Heart right ventricle (tissue), 16 donors: Measurements from ENCODE around the gene SPON1. TPM values are rescaled to one million over a fixed set of nuclear protein-coding genes. Genes with fewer than 3 reads are reported as not detected.

Source experiments
- ATAC-seq, 8 donors: fragments of 200-7000 bp; cut with Tn5 transposase; one replicate each; pipeline ENCODE4 v1.9.1; 2020; ENCODE audit warnings: mild to moderate bottlenecking in 8 of 8, moderate library complexity in 8 of 8, moderate number of reproducible peaks in 1 of 8
- DNase-seq, 2 donors: peaks; one replicate each; pipeline ENCODE4 v3.0.0-alpha.2; 2020
- H3K27ac ChIP-seq, 10 donors: fragments of 200-600 bp; sonication (generic) in 2 of 10; one replicate each; pipeline versions ENCODE4 v1.5.0 to v1.8.0; 2020 to 2022; ENCODE audit warnings: mild to moderate bottlenecking in 3 of 10
- H3K27me3 ChIP-seq, 7 donors: fragments of 200-600 bp; one replicate each; pipeline ENCODE4 v1.8.0; 2021 to 2022; ENCODE audit warnings: mild to moderate bottlenecking in 2 of 7
- H3K36me3 ChIP-seq, 9 donors: fragments of 200-600 bp; sonication (generic) in 1 of 9; one replicate each; pipeline versions ENCODE4 v1.5.0 to v1.8.0; 2020 to 2022; ENCODE audit warnings: mild to moderate bottlenecking in 2 of 9
- H3K4me1 ChIP-seq, 9 donors: fragments of 200-600 bp; sonication (generic) in 1 of 9; one replicate each; pipeline versions ENCODE4 v1.5.0 to v1.8.0; 2020 to 2022; ENCODE audit warnings: mild to moderate bottlenecking in 4 of 9
- H3K4me3 ChIP-seq, 10 donors: fragments of 200-600 bp; sonication (generic) in 2 of 10; one replicate each; pipeline versions ENCODE4 v1.5.0 to v1.8.0; 2020 to 2022; ENCODE audit warnings: mild to moderate bottlenecking in 7 of 10, moderate library complexity in 2 of 10
- H3K9me3 ChIP-seq, 11 donors: fragments of 200-600 bp in 10 of 11; sonication (generic) in 2 of 11; one replicate each; pipeline versions ENCODE4 v1.5.0 to v1.8.0; 2013 to 2022; ENCODE audit warnings: mild to moderate bottlenecking in 2 of 11, control low read depth in 1 of 11, moderate library complexity in 1 of 11
- CTCF ChIP-seq, 9 donors: fragments of 200-600 bp; sonication (generic) in 2 of 9; IDR thresholded peaks; one replicate each; pipeline versions ENCODE4 v1.5.0 to v1.8.0; 2021 to 2022; ENCODE audit warnings: antibody characterized with exemption in 9 of 9, mild to moderate bottlenecking in 5 of 9, moderate library complexity in 1 of 9
- WGBS, 2 donors: extraction: QIAGEN DNeasy Blood & Tissue Kit; methylation state at CpG; one replicate each; pipeline ENCODE4 v1.1.7; 2013; ENCODE audit warnings: inconsistent platforms in 1 of 2; 5-methylcytosine and 5-hydroxymethylcytosine counted together
- intact Hi-C, 10 donors: fragments of 100-400 bp; cut with DNase I; formaldehyde crosslinking; loops; one replicate each; pipeline versions ENCODE4 v1.11.1 to v1.14.2; 2022
- polyA plus RNA-seq, 2 donors: library from polyadenylated mRNA; stranded (reverse); fragments of 200-250 nt; gene quantifications; one replicate each; pipeline ENCODE4 v1.2.3, GENCODE V29; 2013
- total RNA-seq, 10 donors: library from RNA; stranded (reverse); fragmentation: NEBNext Ultra II Directional in 3 of 10; extraction: Animal tissue kit (Norgen Biotek cat#: 25700) in 3 of 10; gene quantifications; one replicate each; pipeline versions ENCODE4 v1.2.1 to v1.2.4, GENCODE V29; 2021 to 2023
- donor health status: Arrhythmogenic right ventricular cardiomyopathy.
- donor health status: ischemic (EF 13 %, LVEDD 7.1; RV severe dilation, severe dysfunction).
- donor health status: healthy with polysubstance abuse.
- donor health status: DM: no; HTN: yes; CAD: no.
- donor health status: DM: no; HTN: no; CAD: no.
- donor health status: ischemic (EF 25% LVEDD 6.9; RV normal size, moderate dysfunction).
- donor health status: ischemic (EF 25% LVEDD 5.7; RV mildly dilated, moderate dysfunction).
- donor health status: healthy.
- donor health status: DM: yes; HTN: yes; CAD: no.
- donor health status: Ischemic cardiomyopathy.
- donor health status: ischemic (EF 35%, LVEDD 5.7; RV mildly dilated, moderate dysfunction).
- donor health status: nonischemic (EF 11% LVEDD 7.7; RV severe dilation, severe dysfunction).
- donor health status: DM: yes; HTN: yes; CAD: no.
- donor health status: PGD.
- donor health status: ischemic (EF 29% LVEDD 5.4; RV normal size, mild dysfunction).
- donor health status: nonischemic (EF 23%, LVEDD 6.1; RV moderate dilation, normal function).

SPON1 gene
- total and polyA plus RNA-seq, 12 donors = 2.9 to 14.7 (median 5.6) TPM

- TF ChIP-seq CTCF (IDR thresholded peaks at IDR 0.05) = no peak
- peak in 1 of 2 donors; percentile 23 for DNase-seq
- H3K27me3 ChIP-seq = peaks cover 0 to 8% (median 0%) of the 10 kb centered on the region in 7 donors
- H3K4me1 ChIP-seq = peaks cover 0 to 10% (median 0%) of the 10 kb centered on the region in 9 donors
- no peak overlapping the region for H3K27ac ChIP-seq
- intact Hi-C loops = no loop called here
- no peak overlapping the region for H3K4me3 ChIP-seq
- WGBS, 2 donors = 33 to 64% methylated on average over 1 of the region's 1 CpG
- no peak for ATAC-seq
- H3K36me3 ChIP-seq = no peaks in the 10 kb centered on the region
- no peaks in the 10 kb centered on the region for H3K9me3 ChIP-seq
Measured at GRCh38 chr11:14059491-14059890, 97.0 kb downstream of the SPON1 start.

- intact Hi-C loops = no loop called here
- H3K27me3 ChIP-seq = peaks cover 0 to 5% (median 0%) of the 10 kb centered on the region in 7 donors
- WGBS, 2 donors = 95 to 96% methylated on average over 3 of the region's 3 CpGs
- no peak overlapping the region for H3K27ac ChIP-seq
- DNase-seq = no peak
- no peak for ATAC-seq
- no peaks in the 10 kb centered on the region for H3K9me3 ChIP-seq
- no peak overlapping the region for H3K4me3 ChIP-seq
- TF ChIP-seq CTCF (IDR thresholded peaks at IDR 0.05) = no peak
- H3K36me3 ChIP-seq = no peaks in the 10 kb centered on the region
- H3K4me1 ChIP-seq = peaks cover 0 to 18% (median 7%) of the 10 kb centered on the region in 9 donors
Measured at GRCh38 chr11:14061721-14062120, 99.2 kb downstream of the SPON1 start.

GRCh38 chr11:14065141-14065540, 102.6 kb downstream of the SPON1 start:
- 46 to 51% methylated on average over 8 of the region's 8 CpGs for WGBS, 2 donors
- Histone ChIP-seq H3K9me3 (no peaks in the 10 kb centered on the region), H3K4me1 (peaks cover 0 to 12% (median 0%) of the 10 kb centered on the region in 9 donors), H3K27me3 (peaks cover 0 to 5% (median 0%) of the 10 kb centered on the region in 7 donors), H3K4me3 (no peak overlapping the region), H3K27ac (no peak overlapping the region), H3K36me3 (no peaks in the 10 kb centered on the region)
- intact Hi-C loops = no loop called here
- DNase-seq (no peak), ATAC-seq (peak in 2 of 8 donors; percentile 34 to 50)
- no peak for TF ChIP-seq CTCF (IDR thresholded peaks at IDR 0.05)

- ATAC-seq (no peak), DNase-seq (no peak)
- intact Hi-C loops = no loop called here
- H3K27ac ChIP-seq = no peak overlapping the region
- TF ChIP-seq CTCF (IDR thresholded peaks at IDR 0.05) = no peak
- WGBS, 2 donors = 61 to 70% methylated on average over 1 of the region's 1 CpG
- H3K4me3 ChIP-seq = no peak overlapping the region
- H3K4me1 ChIP-seq = peaks cover 0 to 12% (median 0%) of the 10 kb centered on the region in 9 donors
- H3K36me3 ChIP-seq = no peaks in the 10 kb centered on the region
- peaks cover 0 to 5% (median 0%) of the 10 kb centered on the region in 7 donors for H3K27me3 ChIP-seq
- H3K9me3 ChIP-seq = no peaks in the 10 kb centered on the region
Measured at GRCh38 chr11:14065681-14066080, 103.2 kb downstream of the SPON1 start.
